ENCODE data around the gene MT1H.
"Not testable (repeated sequence)": the region's sequence is repeated elsewhere in the genome, so short reads cannot be mapped to it uniquely, and the experiment has no call there.

DNA sequence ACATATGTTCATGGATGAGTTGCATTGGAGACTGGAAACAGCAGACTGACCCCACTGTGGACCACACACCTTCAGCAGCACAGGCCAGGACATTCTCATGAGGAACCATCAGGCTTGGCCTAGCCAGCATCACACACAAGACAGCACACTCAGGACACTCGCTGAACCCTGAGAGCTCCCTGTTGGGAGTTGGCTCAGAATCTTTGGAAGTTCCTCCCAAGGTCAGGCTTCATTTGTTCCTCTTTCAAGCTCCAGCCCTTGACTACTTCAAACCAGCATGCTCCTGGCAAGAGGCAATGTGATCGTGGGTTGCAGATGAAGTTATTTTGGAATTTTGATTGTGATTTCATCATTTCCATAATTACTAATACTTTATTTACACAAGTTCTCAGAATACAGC lies 2.1 kb downstream of the MT1H start:
- TF ChIP-seq, protein P1, sequence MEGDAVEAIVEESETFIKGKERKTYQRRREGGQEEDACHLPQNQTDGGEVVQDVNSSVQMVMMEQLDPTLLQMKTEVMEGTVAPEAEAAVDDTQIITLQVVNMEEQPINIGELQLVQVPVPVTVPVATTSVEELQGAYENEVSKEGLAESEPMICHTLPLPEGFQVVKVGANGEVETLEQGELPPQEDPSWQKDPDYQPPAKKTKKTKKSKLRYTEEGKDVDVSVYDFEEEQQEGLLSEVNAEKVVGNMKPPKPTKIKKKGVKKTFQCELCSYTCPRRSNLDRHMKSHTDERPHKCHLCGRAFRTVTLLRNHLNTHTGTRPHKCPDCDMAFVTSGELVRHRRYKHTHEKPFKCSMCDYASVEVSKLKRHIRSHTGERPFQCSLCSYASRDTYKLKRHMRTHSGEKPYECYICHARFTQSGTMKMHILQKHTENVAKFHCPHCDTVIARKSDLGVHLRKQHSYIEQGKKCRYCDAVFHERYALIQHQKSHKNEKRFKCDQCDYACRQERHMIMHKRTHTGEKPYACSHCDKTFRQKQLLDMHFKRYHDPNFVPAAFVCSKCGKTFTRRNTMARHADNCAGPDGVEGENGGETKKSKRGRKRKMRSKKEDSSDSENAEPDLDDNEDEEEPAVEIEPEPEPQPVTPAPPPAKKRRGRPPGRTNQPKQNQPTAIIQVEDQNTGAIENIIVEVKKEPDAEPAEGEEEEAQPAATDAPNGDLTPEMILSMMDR (IDR thresholded peaks at IDR 0.05; ENCODE audit: low read length), result not testable (repeated sequence)
- TF ChIP-seq EZH2 (optimal IDR thresholded peaks at IDR 0.05; ENCODE audit: low read depth, low read length), result not testable (repeated sequence)
